ENCODE results near the gene APOO. TPM values are rescaled to one million over a fixed set of nuclear protein-coding genes. Genes with fewer than 3 reads are reported as not detected.

The APOO gene
- total RNA-seq, 2 experiments from 2014 or later = 30.2 to 37.2 TPM

- H3K4me1 Mint-ChIP-seq = no peaks in the 10 kb centered on the region
- H3K9me3 Mint-ChIP-seq (ENCODE audit: low read depth) = no peaks in the 10 kb centered on the region
- no peaks in the 10 kb centered on the region for H3K27me3 Mint-ChIP-seq
- H3K4me3 Mint-ChIP-seq = no peak overlapping the region
- no peak for ATAC-seq
- intact Hi-C loops (cut with DNase I, micrococcal nuclease) = no loop called here
- CTCF ChIA-PET = no interaction called here
- POLR2A ChIA-PET = no interaction called here
- H3K27ac Mint-ChIP-seq = no peak overlapping the region
- H3K36me3 Mint-ChIP-seq (ENCODE audit: low read depth) = no peaks in the 10 kb centered on the region
- no peak for DNase-seq
Observed at GRCh38 chrX:23832721-23833120, 75.0 kb downstream of the APOO start.

GRCh38 chrX:23828881-23829280, 78.9 kb downstream of the APOO start:
- Mint-ChIP-seq H3K4me1 (no peaks in the 10 kb centered on the region), H3K36me3 (ENCODE audit: low read depth) (no peaks in the 10 kb centered on the region), H3K9me3 (ENCODE audit: low read depth) (no peaks in the 10 kb centered on the region), H3K27me3 (no peaks in the 10 kb centered on the region), H3K27ac (no peak overlapping the region), H3K4me3 (no peak overlapping the region)
- ChIA-PET CTCF (no interaction called here), POLR2A (no interaction called here)
- intact Hi-C loops (cut with DNase I, micrococcal nuclease) = no loop called here
- DNase-seq (no peak), ATAC-seq (no peak)

- intact Hi-C loops (cut with DNase I, micrococcal nuclease) = no loop called here
- Mint-ChIP-seq H3K36me3 (ENCODE audit: low read depth) (no peaks in the 10 kb centered on the region), H3K4me3 (no peak overlapping the region), H3K4me1 (no peaks in the 10 kb centered on the region), H3K27ac (no peak overlapping the region), H3K27me3 (no peaks in the 10 kb centered on the region), H3K9me3 (ENCODE audit: low read depth) (no peaks in the 10 kb centered on the region)
- no peak for DNase-seq
- ChIA-PET POLR2A (interaction anchor here (0.6 kb wide), 1 partner anchor 13 kb away, joined by 3 read pairs; no protein-coding TSS in a partner anchor), CTCF (interaction anchor here (0.6 kb wide), 1 partner anchor 157 kb away, joined by 3 read pairs; no protein-coding TSS in a partner anchor)
- no peak for ATAC-seq
Observed at GRCh38 chrX:23826653-23827052, 81.1 kb downstream of the APOO start.

GRCh38 chrX:23826216-23826615, 81.5 kb downstream of the APOO start:
- H3K4me3 Mint-ChIP-seq = no peak overlapping the region

GRCh38 chrX:23825675-23826074, 82.1 kb downstream of the APOO start:
- Mint-ChIP-seq H3K4me3 (no peak overlapping the region), H3K36me3 (ENCODE audit: low read depth) (no peaks in the 10 kb centered on the region), H3K27me3 (no peaks in the 10 kb centered on the region), H3K9me3 (ENCODE audit: low read depth) (no peaks in the 10 kb centered on the region), H3K4me1 (no peaks in the 10 kb centered on the region), H3K27ac (no peak overlapping the region)
- DNase-seq (no peak), ATAC-seq (no peak)
- ChIA-PET POLR2A (no interaction called here), CTCF (no interaction called here)
- intact Hi-C loops (cut with DNase I, micrococcal nuclease) = no loop called here

More at GRCh38 chrX:23826216-23826615, 81.5 kb downstream of the APOO start:
- DNase-seq = no peak
- ATAC-seq = no peak
- intact Hi-C loops (cut with DNase I, micrococcal nuclease) = no loop called here
- H3K9me3 Mint-ChIP-seq (ENCODE audit: low read depth) = no peaks in the 10 kb centered on the region
- ChIA-PET CTCF (no interaction called here), POLR2A (interaction anchor here (0.6 kb wide), 1 partner anchor 13 kb away, joined by 3 read pairs; no protein-coding TSS in a partner anchor)
- H3K27ac Mint-ChIP-seq = no peak overlapping the region
- H3K36me3 Mint-ChIP-seq (ENCODE audit: low read depth) = no peaks in the 10 kb centered on the region
- H3K4me1 Mint-ChIP-seq = no peaks in the 10 kb centered on the region
- no peaks in the 10 kb centered on the region for H3K27me3 Mint-ChIP-seq

- CTCF ChIA-PET = no interaction called here
- Mint-ChIP-seq H3K36me3 (ENCODE audit: low read depth) (no peaks in the 10 kb centered on the region), H3K27me3 (no peaks in the 10 kb centered on the region), H3K9me3 (ENCODE audit: low read depth) (no peaks in the 10 kb centered on the region), H3K27ac (no peak overlapping the region), H3K4me3 (no peak overlapping the region), H3K4me1 (no peaks in the 10 kb centered on the region)
- POLR2A ChIA-PET = no interaction called here
- no peak for ATAC-seq
- DNase-seq = no peak
- intact Hi-C loops (cut with DNase I, micrococcal nuclease) = no loop called here
Observed at GRCh38 chrX:23822841-23823240, 84.9 kb downstream of the APOO start.

GRCh38 chrX:23822397-23822796, 85.3 kb downstream of the APOO start:
- no peak for DNase-seq
- ATAC-seq = no peak
- Mint-ChIP-seq H3K36me3 (ENCODE audit: low read depth) (no peaks in the 10 kb centered on the region), H3K4me1 (no peaks in the 10 kb centered on the region), H3K9me3 (ENCODE audit: low read depth) (no peaks in the 10 kb centered on the region), H3K27ac (no peak overlapping the region), H3K4me3 (no peak overlapping the region), H3K27me3 (no peaks in the 10 kb centered on the region)
- ChIA-PET CTCF (no interaction called here), POLR2A (no interaction called here)
- intact Hi-C loops (cut with DNase I, micrococcal nuclease) = no loop called here

GRCh38 chrX:23821847-23822246, 85.9 kb downstream of the APOO start:
- no peaks in the 10 kb centered on the region for H3K9me3 Mint-ChIP-seq (ENCODE audit: low read depth)
- no peak overlapping the region for H3K4me3 Mint-ChIP-seq
- no peaks in the 10 kb centered on the region for H3K36me3 Mint-ChIP-seq (ENCODE audit: low read depth)
- DNase-seq (no peak), ATAC-seq (no peak)
- no peaks in the 10 kb centered on the region for H3K27me3 Mint-ChIP-seq
- no peak overlapping the region for H3K27ac Mint-ChIP-seq
- CTCF ChIA-PET = no interaction called here
- no peaks in the 10 kb centered on the region for H3K4me1 Mint-ChIP-seq
- POLR2A ChIA-PET = no interaction called here
- intact Hi-C loops (cut with DNase I, micrococcal nuclease) = no loop called here

- DNase-seq = no peak
- ChIA-PET CTCF (interaction anchor here (0.6 to 1.1 kb wide), 2 partner anchors 88 to 126 kb away, joined by 3 read pairs; partner anchors contain the start of gene CXorf58), POLR2A (interaction anchor here (0.6 kb wide), 1 partner anchor 47 kb away, joined by 7 read pairs; no protein-coding TSS in a partner anchor)
- no peak for ATAC-seq
- no peak overlapping the region for H3K4me3 Mint-ChIP-seq
- no peaks in the 10 kb centered on the region for H3K27me3 Mint-ChIP-seq
- no peaks in the 10 kb centered on the region for H3K9me3 Mint-ChIP-seq (ENCODE audit: low read depth)
- H3K36me3 Mint-ChIP-seq (ENCODE audit: low read depth) = no peaks in the 10 kb centered on the region
- intact Hi-C loops (cut with DNase I, micrococcal nuclease) = no loop called here
- H3K27ac Mint-ChIP-seq = no peak overlapping the region
- H3K4me1 Mint-ChIP-seq = no peaks in the 10 kb centered on the region
Observed at GRCh38 chrX:23820235-23820782, 87.4 kb downstream of the APOO start.

GRCh38 chrX:23819385-23820234, 88.1 kb downstream of the APOO start:
- no peaks in the 10 kb centered on the region for H3K9me3 Mint-ChIP-seq (ENCODE audit: low read depth)
- no peaks in the 10 kb centered on the region for H3K36me3 Mint-ChIP-seq (ENCODE audit: low read depth)
- H3K27ac Mint-ChIP-seq = no peak overlapping the region
- no peak overlapping the region for H3K4me3 Mint-ChIP-seq
- no peaks in the 10 kb centered on the region for H3K27me3 Mint-ChIP-seq
- intact Hi-C loops (cut with DNase I, micrococcal nuclease) = no loop called here
- no peaks in the 10 kb centered on the region for H3K4me1 Mint-ChIP-seq
- ATAC-seq (no peak), DNase-seq (no peak)
- CTCF ChIA-PET = interaction anchor here (0.6 to 1.1 kb wide), 3 partner anchors 89 to 134 kb away, joined by 3 read pairs; partner anchors contain the start of gene CXorf58
- POLR2A ChIA-PET = no interaction called here

GRCh38 chrX:23817979-23818336, 89.8 kb downstream of the APOO start:
- ATAC-seq (no peak), DNase-seq (no peak)
- Mint-ChIP-seq H3K4me1 (no peaks in the 10 kb centered on the region), H3K9me3 (ENCODE audit: low read depth) (no peaks in the 10 kb centered on the region), H3K4me3 (no peak overlapping the region), H3K27me3 (no peaks in the 10 kb centered on the region), H3K36me3 (ENCODE audit: low read depth) (no peaks in the 10 kb centered on the region), H3K27ac (no peak overlapping the region)
- intact Hi-C loops (cut with DNase I, micrococcal nuclease) = no loop called here
- CTCF ChIA-PET = interaction anchor here (0.7 kb wide), 1 partner anchor 85 kb away, joined by 3 read pairs; no protein-coding TSS in a partner anchor
- POLR2A ChIA-PET = interaction anchor here (0.6 kb wide), 1 partner anchor 41 kb away, joined by 4 read pairs; no protein-coding TSS in a partner anchor

GRCh38 chrX:23816179-23816578, 91.6 kb downstream of the APOO start:
- ChIA-PET POLR2A (no interaction called here), CTCF (no interaction called here)
- H3K4me1 Mint-ChIP-seq = no peaks in the 10 kb centered on the region
- H3K27me3 Mint-ChIP-seq = no peaks in the 10 kb centered on the region
- intact Hi-C loops (cut with DNase I, micrococcal nuclease) = no loop called here
- H3K36me3 Mint-ChIP-seq (ENCODE audit: low read depth) = no peaks in the 10 kb centered on the region
- no peak overlapping the region for H3K27ac Mint-ChIP-seq
- DNase-seq = no peak
- ATAC-seq = no peak
- no peaks in the 10 kb centered on the region for H3K9me3 Mint-ChIP-seq (ENCODE audit: low read depth)
- no peak overlapping the region for H3K4me3 Mint-ChIP-seq

Data from activated CD4-positive, alpha-beta T cell treated with anti-CD3 and anti-CD28 coated beads for 36 hours (primary cell).